Endothelial cell of umbilical vein (primary cell): ENCODE data around the gene CIAPIN1. TPM values are rescaled to one million over a fixed set of nuclear protein-coding genes. Genes with fewer than 3 reads are reported as not detected.

Experiments used
- BruUV-seq: library from RNA; stranded (reverse); fragments of 400-500 nt; replicated peaks from 2 replicates; lab custom pipeline; 2021; lab: Mats Ljungman, UMichigan
- CTCF ChIA-PET: fragments of 300-600, 350-600 bp; sonication (Branson Sonifier 250); formaldehyde crosslinking; loops from one replicate; lab custom pipeline; 2021; ENCODE audit warnings: antibody characterized with exemption, inconsistent platforms; lab: Charles Lee
- POLR2A ChIA-PET: fragments of 300-600, 350-600 bp; sonication (Branson Sonifier 250); formaldehyde crosslinking; loops from one replicate; lab custom pipeline; 2021; ENCODE audit warnings: antibody characterized with exemption, inconsistent platforms; lab: Charles Lee
- DNase-seq: peaks from one replicate; pipeline ENCODE4 v3.0.0-alpha.2; 2011; ENCODE audit warnings: low read depth, low spot score
- FAIRE-seq: peaks from 2 replicates; lab custom pipeline; 2011; peaks lifted over from hg19 to GRCh38; lab: Jason Lieb, UNC
- H2AFZ ChIP-seq: 2 replicates; pipeline ENCODE4 v1.6.0; 2012; ENCODE audit warnings: low read depth, low read length, control low read depth, inconsistent platforms
- H3K27ac ChIP-seq: 2 replicates; pipeline ENCODE4 v1.5.1; 2011; ENCODE audit warnings: low read depth, mild to moderate bottlenecking, control low read depth, low read length, moderate library complexity; ENCODE audit not compliant: insufficient read depth
- H3K27me3 ChIP-seq, 2 experiments: 2 replicates each; pipeline versions ENCODE4 v1.6.0 to v1.6.1; 2011; ENCODE audit warnings: low read length in 2 of 2, mixed read lengths in 1 of 2; ENCODE audit not compliant: control insufficient read depth in 2 of 2, insufficient read depth in 2 of 2
- H3K36me3 ChIP-seq, 2 experiments: 2 replicates in 1 of 2; 3 replicates in 1 of 2; pipeline ENCODE4 v1.5.1; 2011; ENCODE audit warnings: low read length in 2 of 2, mild to moderate bottlenecking in 1 of 2, moderate library complexity in 1 of 2; ENCODE audit not compliant: control insufficient read depth in 2 of 2, insufficient read depth in 2 of 2; ENCODE audit errors: extremely low read depth in 1 of 2
- H3K4me1 ChIP-seq: 3 replicates; pipeline ENCODE4 v1.5.1; 2011; ENCODE audit warnings: mild to moderate bottlenecking, low read length; ENCODE audit not compliant: control insufficient read depth, insufficient read depth; ENCODE audit errors: extremely low read depth
- H3K4me2 ChIP-seq: 2 replicates; pipeline ENCODE4 v1.6.1; 2011; ENCODE audit warnings: low read length, control low read depth, mixed read lengths; ENCODE audit not compliant: insufficient read depth
- H3K4me3 ChIP-seq, 3 experiments: fragments of 200-600 bp in 1 of 3; sonication (generic), shearing (Covaris generic) in 1 of 3; replicated peaks in 1 of 3; 2 replicates each; pipeline ENCODE4 v1.5.1; 2011 to 2016; ENCODE audit warnings: control low read depth in 3 of 3, low read length in 3 of 3, mild to moderate bottlenecking in 2 of 3, inconsistent platforms in 1 of 3, low read depth in 1 of 3, moderate library complexity in 1 of 3; ENCODE audit not compliant: insufficient read depth in 1 of 3
- H3K79me2 ChIP-seq: 2 replicates; pipeline ENCODE4 v1.6.0; 2012; ENCODE audit warnings: low read length, inconsistent platforms; ENCODE audit not compliant: control insufficient read depth, insufficient read depth
- H3K9ac ChIP-seq: replicated peaks from 2 replicates; pipeline ENCODE3; 2011; ENCODE audit warnings: low read length, control low read depth; ENCODE audit not compliant: insufficient read depth; ENCODE audit errors: extremely low read depth
- H3K9me1 ChIP-seq: replicated peaks from 3 replicates; pipeline ENCODE4 v1.6.0; 2011; ENCODE audit warnings: mild to moderate bottlenecking, low read length; ENCODE audit not compliant: control insufficient read depth, insufficient read depth; ENCODE audit errors: extremely low read depth
- H3K9me3 ChIP-seq: replicated peaks from 2 replicates; pipeline ENCODE4 v1.5.1; 2012; ENCODE audit warnings: low read length, inconsistent platforms; ENCODE audit not compliant: control insufficient read depth, insufficient read depth
- H4K20me1 ChIP-seq: replicated peaks from 2 replicates; pipeline ENCODE3; 2011; ENCODE audit warnings: mild to moderate bottlenecking, low read length; ENCODE audit not compliant: control insufficient read depth, insufficient read depth; ENCODE audit errors: extremely low read depth
- EZH2 ChIP-seq: IDR thresholded peaks from 2 replicates; pipeline ENCODE4 v1.6.1; 2012; ENCODE audit warnings: borderline replicate concordance, low read depth, mild to moderate bottlenecking, moderate library complexity, low read length, inconsistent platforms; ENCODE audit not compliant: severe bottlenecking
- FOS ChIP-seq: IDR thresholded peaks from 2 replicates; pipeline ENCODE4 v1.6.1; 2011; ENCODE audit warnings: mild to moderate bottlenecking, low read length, moderate library complexity, borderline replicate concordance; ENCODE audit not compliant: insufficient read depth
- GATA2 ChIP-seq: IDR thresholded peaks from 2 replicates; pipeline ENCODE4 v1.7.0; 2011; ENCODE audit warnings: low read depth, mild to moderate bottlenecking, moderate library complexity, mixed read lengths, low read length; ENCODE audit not compliant: insufficient read length, insufficient read depth
- JUN ChIP-seq: IDR thresholded peaks from 2 replicates; pipeline ENCODE4 v1.6.1; 2011; ENCODE audit warnings: borderline replicate concordance, low read depth; ENCODE audit not compliant: insufficient read length, insufficient read depth
- MYC ChIP-seq: IDR thresholded peaks from one replicate; pipeline ENCODE4 v1.6.1; 2011; ENCODE audit warnings: mild to moderate bottlenecking, low read depth, low read length
- POLR2A ChIP-seq: IDR thresholded peaks from 2 replicates; pipeline ENCODE4 v1.6.1; 2012; ENCODE audit warnings: low read depth, mild to moderate bottlenecking, control low read depth, low read length
- POLR2AphosphoS5 ChIP-seq: IDR thresholded peaks from 2 replicates; pipeline ENCODE4 v1.6.1; 2012; ENCODE audit warnings: low read depth, mild to moderate bottlenecking, control low read depth, low read length, moderate library complexity; ENCODE audit not compliant: insufficient read depth
- dilution Hi-C: fragments of 300-500 bp; cut with MboI; formaldehyde crosslinking; loops from one replicate; pipeline ENCODE4 v1.15.0; 2019; ENCODE audit warnings: low sequenced_read_pairs; ENCODE audit not compliant: extremely low pct_ligation_motif_present
- intact Hi-C: fragments of 100-400 bp; cut with micrococcal nuclease; formaldehyde crosslinking; loops from one replicate; pipeline ENCODE4 v1.10.0; 2022
- polyA plus RNA-seq, 4 experiments: library from polyadenylated mRNA; depleted of rRNA in 3 of 4; stranded (reverse) in 3 of 4; unstranded in 1 of 4; fragments of >200 nt; gene quantifications; 2 replicates each; pipeline versions ENCODE4 v1.2.1 to v1.2.3, GENCODE V29; 2011 to 2012; ENCODE audit warnings: missing spikeins in 1 of 4
- total RNA-seq: library from RNA; stranded (reverse); gene quantifications from 2 replicates; pipeline ENCODE4 v1.2.3, GENCODE V29; 2021
- TF ChIP-seq, protein P1 (sequence below), 2 donors: IDR thresholded peaks; 1 replicate in 1 of 2; 2 replicates in 1 of 2; pipeline ENCODE4 v1.5.1; 2011; ENCODE audit warnings: low read length in 2 of 2, mild to moderate bottlenecking in 2 of 2, moderate library complexity in 2 of 2, control low read depth in 1 of 2, inconsistent platforms in 1 of 2, low read depth in 1 of 2; ENCODE audit not compliant: insufficient read depth in 1 of 2; ENCODE audit errors: extremely low read depth in 1 of 2
- TF ChIP-seq, protein P2 (sequence below): IDR thresholded peaks from 2 replicates; pipeline ENCODE4 v1.6.1; 2011; ENCODE audit not compliant: insufficient read depth, insufficient read length

CIAPIN1 gene
- total and polyA plus RNA-seq, 2 donors (not counting 3 experiments of a cell fraction or from before 2014, with no cell fraction given) = 74.6 to 77.9 TPM

DNA sequence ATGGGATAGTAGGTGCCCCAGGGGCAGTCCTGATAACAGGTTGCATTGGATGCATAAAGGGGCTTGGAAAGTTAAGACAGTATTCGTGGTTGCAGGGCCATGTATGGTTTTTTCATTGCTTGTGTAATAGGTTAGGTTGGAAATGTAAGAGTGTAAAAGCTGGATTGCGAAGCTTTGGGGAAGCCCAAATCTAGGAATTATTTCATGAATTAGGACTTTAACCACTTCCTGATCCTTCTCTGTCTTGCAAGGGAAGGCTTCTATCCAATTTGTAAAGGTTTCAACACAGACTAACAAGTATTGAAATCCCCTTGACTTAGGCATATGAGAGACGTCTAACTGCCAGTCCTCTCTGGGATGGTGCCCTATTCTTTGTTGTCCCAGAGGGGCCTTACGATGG, 50.4 kb downstream of the CIAPIN1 start:
- dilution Hi-C loops = no loop called here
- POLR2A ChIA-PET = no interaction called here
- DNase-seq = no peak

DNA sequence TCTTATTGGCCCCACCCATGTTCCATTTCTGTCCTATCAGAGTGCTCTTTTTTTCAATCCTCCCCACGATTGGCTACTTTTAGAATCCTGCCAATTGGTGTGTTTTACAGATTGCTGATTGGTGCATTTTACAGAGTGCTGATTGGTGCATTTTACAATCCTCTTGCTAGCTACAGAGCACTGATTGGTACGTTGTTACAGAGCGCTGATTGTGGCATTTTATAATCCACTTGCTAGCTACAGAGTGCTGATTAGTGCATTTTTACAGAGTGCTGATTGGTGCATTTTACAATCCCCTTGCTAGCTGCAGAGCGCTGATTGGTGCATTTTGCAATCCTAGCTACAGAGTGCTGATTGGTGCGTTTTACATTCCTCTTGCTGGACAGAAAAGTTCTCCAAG, 52.2 kb downstream of the CIAPIN1 start:
- H4K20me1 ChIP-seq = no peaks in the 10 kb centered on the region
- TF ChIP-seq GATA2 = no peak
- no peak for TF ChIP-seq JUN
- no peak for TF ChIP-seq POLR2A
- TF ChIP-seq POLR2AphosphoS5 = no peak
- TF ChIP-seq EZH2 = no peak
- TF ChIP-seq MYC = no peak
- TF ChIP-seq, protein P1, sequence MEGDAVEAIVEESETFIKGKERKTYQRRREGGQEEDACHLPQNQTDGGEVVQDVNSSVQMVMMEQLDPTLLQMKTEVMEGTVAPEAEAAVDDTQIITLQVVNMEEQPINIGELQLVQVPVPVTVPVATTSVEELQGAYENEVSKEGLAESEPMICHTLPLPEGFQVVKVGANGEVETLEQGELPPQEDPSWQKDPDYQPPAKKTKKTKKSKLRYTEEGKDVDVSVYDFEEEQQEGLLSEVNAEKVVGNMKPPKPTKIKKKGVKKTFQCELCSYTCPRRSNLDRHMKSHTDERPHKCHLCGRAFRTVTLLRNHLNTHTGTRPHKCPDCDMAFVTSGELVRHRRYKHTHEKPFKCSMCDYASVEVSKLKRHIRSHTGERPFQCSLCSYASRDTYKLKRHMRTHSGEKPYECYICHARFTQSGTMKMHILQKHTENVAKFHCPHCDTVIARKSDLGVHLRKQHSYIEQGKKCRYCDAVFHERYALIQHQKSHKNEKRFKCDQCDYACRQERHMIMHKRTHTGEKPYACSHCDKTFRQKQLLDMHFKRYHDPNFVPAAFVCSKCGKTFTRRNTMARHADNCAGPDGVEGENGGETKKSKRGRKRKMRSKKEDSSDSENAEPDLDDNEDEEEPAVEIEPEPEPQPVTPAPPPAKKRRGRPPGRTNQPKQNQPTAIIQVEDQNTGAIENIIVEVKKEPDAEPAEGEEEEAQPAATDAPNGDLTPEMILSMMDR (IDR thresholded peaks at IDR 0.05; ENCODE audit: extremely low read depth in 1 of 2, insufficient read depth in 1 of 2, low read depth in 1 of 2, low read length in 2 of 2) = no peak
- TF ChIP-seq FOS = no peak
- TF ChIP-seq, protein P2, sequence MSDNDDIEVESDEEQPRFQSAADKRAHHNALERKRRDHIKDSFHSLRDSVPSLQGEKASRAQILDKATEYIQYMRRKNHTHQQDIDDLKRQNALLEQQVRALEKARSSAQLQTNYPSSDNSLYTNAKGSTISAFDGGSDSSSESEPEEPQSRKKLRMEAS = no peak
- H3K4me2 ChIP-seq = no peak overlapping the region
- no peak overlapping the region for H3K4me3 ChIP-seq
- ChIA-PET CTCF (interaction anchor here (1.0 kb wide), 1 partner anchor 22 kb away, joined by 5 read pairs; no protein-coding TSS in a partner anchor), POLR2A (no interaction called here)
- no peak overlapping the region for H3K27ac ChIP-seq
- no peaks in the 10 kb centered on the region for H3K79me2 ChIP-seq
- intact Hi-C loops (no loop called here), dilution Hi-C loops (no loop called here)
- DNase-seq (no peak), FAIRE-seq (no peak)
- no peaks in the 10 kb centered on the region for H3K9me1 ChIP-seq
- H2AFZ ChIP-seq = no peak overlapping the region
- no peak overlapping the region for H3K9ac ChIP-seq
- H3K4me1 ChIP-seq = peaks cover 6% of the 10 kb centered on the region
- no TSS peak for BruUV-seq
- peaks cover 2 to 6% of the 10 kb centered on the region in 2 experiments for H3K27me3 ChIP-seq
- no peaks in the 10 kb centered on the region for H3K36me3 ChIP-seq
- H3K9me3 ChIP-seq = no peaks in the 10 kb centered on the region

More for the DNA sequence above, 50.4 kb downstream of the CIAPIN1 start:
- H3K36me3 ChIP-seq = no peaks in the 10 kb centered on the region
- TF ChIP-seq, protein P2 = no peak
- TF ChIP-seq JUN (no peak), POLR2AphosphoS5 (no peak), EZH2 (no peak), GATA2 (no peak), MYC (no peak)
- no peaks in the 10 kb centered on the region for H3K9me1 ChIP-seq
- H3K27me3 ChIP-seq = peaks cover 2 to 6% of the 10 kb centered on the region in 2 experiments
- no peak overlapping the region for H3K27ac ChIP-seq
- H3K4me2 ChIP-seq = no peak overlapping the region
- CTCF ChIA-PET = no interaction called here
- no peaks in the 10 kb centered on the region for H3K4me1 ChIP-seq
- no peak overlapping the region for H2AFZ ChIP-seq
- H3K9me3 ChIP-seq = no peaks in the 10 kb centered on the region
- no peaks in the 10 kb centered on the region for H4K20me1 ChIP-seq
- H3K4me3 ChIP-seq = no peak overlapping the region
- no TSS peak for BruUV-seq
- no peaks in the 10 kb centered on the region for H3K79me2 ChIP-seq
- intact Hi-C loops = no loop called here
- H3K9ac ChIP-seq = no peak overlapping the region
- FAIRE-seq = no peak
